CD4-positive, alpha-beta T cell treated with Interferon gamma for 1 hour (primary cell): Measurements from ENCODE around the gene NEURL1B.

Experiments used
- DNase-seq: peaks from one replicate; pipeline ENCODE4 v3.0.0-alpha.2; 2020

NEURL1B gene

GRCh38 chr5:172740428-172741205 lies 99.6 kb downstream of the NEURL1B start:
- peak; percentile 63 for DNase-seq
